CD4-positive, alpha-beta T cell (primary cell): ENCODE results near the gene USP6NL. TPM values are rescaled to one million over a fixed set of nuclear protein-coding genes. Genes with fewer than 3 reads are reported as not detected.

Experiments used
- ATAC-seq: fragments of 200-7000 bp; cut with Tn5 transposase; one replicate; pipeline ENCODE4 v1.10.0; 2022; ENCODE audit warnings: mild to moderate bottlenecking; ENCODE audit not compliant: poor library complexity
- CTCF ChIA-PET: fragments of 350-600 bp; sonication (Branson Sonifier 250); formaldehyde crosslinking; loops from one replicate; lab custom pipeline; 2021; ENCODE audit warnings: antibody characterized with exemption, inconsistent platforms; lab: Charles Lee
- POLR2A ChIA-PET: fragments of 350-600 bp; sonication (Branson Sonifier 250); formaldehyde crosslinking; loops from one replicate; lab custom pipeline; 2021; ENCODE audit warnings: antibody characterized with exemption, inconsistent platforms; lab: Charles Lee
- DNase-seq, 14 experiments: peaks; one replicate each; pipeline ENCODE4 v3.0.0-alpha.2; 2013 to 2020; ENCODE audit warnings: mixed read lengths in 2 of 14
- H3K27ac ChIP-seq, 2 donors: one replicate each; pipeline versions ENCODE4 v1.5.1 to v1.7.0; 2013; ENCODE audit warnings: low read length in 2 of 2, low read depth in 1 of 2, mild to moderate bottlenecking in 1 of 2
- H3K27me3 ChIP-seq, 2 experiments: 1 replicate in 1 of 2; 2 replicates in 1 of 2; pipeline versions ENCODE4 v1.6.1 to v1.7.0; 2013; ENCODE audit warnings: low read length in 2 of 2, control low read depth in 1 of 2, mild to moderate bottlenecking in 1 of 2, moderate library complexity in 1 of 2; ENCODE audit not compliant: insufficient read depth in 2 of 2, control insufficient read depth in 1 of 2
- H3K36me3 ChIP-seq: one replicate; pipeline ENCODE4 v1.6.1; 2013; ENCODE audit warnings: low read length, control low read depth; ENCODE audit not compliant: insufficient read depth
- H3K4me1 ChIP-seq: one replicate; pipeline ENCODE4 v1.6.1; 2013; ENCODE audit warnings: low read length, control low read depth; ENCODE audit not compliant: insufficient read depth
- H3K4me3 ChIP-seq: one replicate; pipeline ENCODE4 v1.5.1; 2013; ENCODE audit warnings: mild to moderate bottlenecking, low read length, moderate library complexity
- H3K9me3 ChIP-seq, 2 experiments: 1 replicate in 1 of 2; 2 replicates in 1 of 2; pipeline versions ENCODE4 v1.6.1 to v1.7.0; 2013; ENCODE audit warnings: low read length in 2 of 2, mild to moderate bottlenecking in 2 of 2, control low read depth in 1 of 2, moderate library complexity in 1 of 2; ENCODE audit not compliant: control insufficient read depth in 1 of 2, insufficient read depth in 1 of 2
- H3K27ac Mint-ChIP-seq: one replicate; pipeline ENCODE4 v1.8.0; 2020; ENCODE audit warnings: mixed read lengths
- H3K27me3 Mint-ChIP-seq: one replicate; pipeline ENCODE4 v1.8.0; 2021; ENCODE audit warnings: mixed read lengths
- H3K36me3 Mint-ChIP-seq: one replicate; pipeline ENCODE4 v1.8.0; 2021; ENCODE audit warnings: low read depth, mixed read lengths
- H3K4me1 Mint-ChIP-seq: one replicate; pipeline ENCODE4 v1.8.0; 2021; ENCODE audit warnings: low read depth, mixed read lengths
- H3K4me3 Mint-ChIP-seq: one replicate; pipeline ENCODE4 v1.8.0; 2020; ENCODE audit warnings: mild to moderate bottlenecking, mixed read lengths
- H3K9me3 Mint-ChIP-seq: one replicate; pipeline ENCODE4 v1.8.0; 2020; ENCODE audit warnings: mixed read lengths
- intact Hi-C, 2 experiments: fragments of 100-400 bp; cut with DNase I in 1 of 2; cut with micrococcal nuclease in 1 of 2; formaldehyde crosslinking; loops; one replicate each; pipeline versions ENCODE4 v1.15.1 to v1.9.0; 2023 to 2025; cut with DNase I, micrococcal nuclease
- total RNA-seq, 174 experiments: library from RNA in 2 of 174; stranded (reverse) in 2 of 174; gene quantifications; one replicate each; pipeline ENCODE4 v1.2.3 and lab custom pipeline; 2021 to 2026
- TF ChIP-seq, protein P1 (sequence below): fragments of 200-600 bp; IDR thresholded peaks from one replicate; pipeline ENCODE4 v1.8.0; 2022; ENCODE audit warnings: antibody characterized with exemption, mild to moderate bottlenecking

USP6NL gene
- total RNA-seq, 2 experiments from 2014 or later, result 5.2 to 5.6 TPM

DNA sequence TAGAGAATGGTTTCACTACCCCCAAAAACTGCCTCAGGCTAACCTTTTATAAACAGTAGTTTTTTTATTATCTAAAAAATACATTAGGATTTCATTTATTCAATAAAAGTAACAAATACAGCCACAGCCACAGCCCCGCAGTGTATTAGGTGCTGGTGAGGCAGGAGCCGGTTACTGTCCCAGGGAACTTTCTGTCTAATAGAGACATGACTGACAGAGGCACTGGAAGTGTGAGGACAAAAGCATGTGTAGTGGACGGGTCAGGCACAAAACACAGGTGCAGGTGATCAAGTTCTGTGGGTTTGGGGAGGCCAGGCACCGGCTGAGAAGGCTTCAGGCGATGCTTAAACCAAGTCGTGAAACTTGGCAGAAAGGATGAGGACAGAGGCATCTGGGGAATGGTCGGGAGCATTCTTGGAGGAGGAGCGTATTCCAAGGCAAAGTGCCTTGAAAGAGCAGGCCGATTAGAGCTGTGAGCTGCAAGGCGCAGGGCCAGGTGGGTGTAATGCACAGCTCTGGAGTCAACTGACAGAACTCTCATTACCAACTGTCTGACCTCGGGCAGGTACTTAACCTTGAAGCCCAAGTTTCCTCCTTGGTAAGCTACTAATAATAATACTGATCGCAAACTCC, 138.2 kb downstream of the USP6NL start:
- H3K27ac ChIP-seq, result no peak overlapping the region
- no peak overlapping the region for H3K4me3 ChIP-seq
- Mint-ChIP-seq H3K4me1 (no peaks in the 10 kb centered on the region), H3K27me3 (no peaks in the 10 kb centered on the region), H3K27ac (no peak overlapping the region), H3K36me3 (no peaks in the 10 kb centered on the region), H3K4me3 (no peak overlapping the region), H3K9me3 (no peaks in the 10 kb centered on the region)
- intact Hi-C loops, result loop anchor here (5.0 to 10.0 kb wide), 4 partner anchors 141 to 358 kb away; no protein-coding TSS in a partner anchor
- no peaks in the 10 kb centered on the region for H3K36me3 ChIP-seq
- H3K9me3 ChIP-seq, result no peaks in the 10 kb centered on the region
- H3K4me1 ChIP-seq, result peaks cover 3% of the 10 kb centered on the region
- DNase-seq, result no peak
- TF ChIP-seq, protein P1, sequence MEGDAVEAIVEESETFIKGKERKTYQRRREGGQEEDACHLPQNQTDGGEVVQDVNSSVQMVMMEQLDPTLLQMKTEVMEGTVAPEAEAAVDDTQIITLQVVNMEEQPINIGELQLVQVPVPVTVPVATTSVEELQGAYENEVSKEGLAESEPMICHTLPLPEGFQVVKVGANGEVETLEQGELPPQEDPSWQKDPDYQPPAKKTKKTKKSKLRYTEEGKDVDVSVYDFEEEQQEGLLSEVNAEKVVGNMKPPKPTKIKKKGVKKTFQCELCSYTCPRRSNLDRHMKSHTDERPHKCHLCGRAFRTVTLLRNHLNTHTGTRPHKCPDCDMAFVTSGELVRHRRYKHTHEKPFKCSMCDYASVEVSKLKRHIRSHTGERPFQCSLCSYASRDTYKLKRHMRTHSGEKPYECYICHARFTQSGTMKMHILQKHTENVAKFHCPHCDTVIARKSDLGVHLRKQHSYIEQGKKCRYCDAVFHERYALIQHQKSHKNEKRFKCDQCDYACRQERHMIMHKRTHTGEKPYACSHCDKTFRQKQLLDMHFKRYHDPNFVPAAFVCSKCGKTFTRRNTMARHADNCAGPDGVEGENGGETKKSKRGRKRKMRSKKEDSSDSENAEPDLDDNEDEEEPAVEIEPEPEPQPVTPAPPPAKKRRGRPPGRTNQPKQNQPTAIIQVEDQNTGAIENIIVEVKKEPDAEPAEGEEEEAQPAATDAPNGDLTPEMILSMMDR, result no peak
- CTCF ChIA-PET, result no interaction called here
- H3K27me3 ChIP-seq, result no peaks in the 10 kb centered on the region
- POLR2A ChIA-PET, result no interaction called here
- ATAC-seq, result no peak

GRCh38 chr10:11472158-11472753, 139.2 kb downstream of the USP6NL start:
- DNase-seq (peak; percentile 52 to 82 (median 68)), ATAC-seq (peak; percentile 98)
- CTCF ChIA-PET, result no interaction called here
- no peaks in the 10 kb centered on the region for H3K27me3 ChIP-seq
- no peak overlapping the region for H3K4me3 Mint-ChIP-seq
- H3K36me3 Mint-ChIP-seq, result no peaks in the 10 kb centered on the region
- H3K9me3 Mint-ChIP-seq, result no peaks in the 10 kb centered on the region
- H3K4me1 Mint-ChIP-seq, result no peaks in the 10 kb centered on the region
- no peak overlapping the region for H3K27ac ChIP-seq
- intact Hi-C loops, result loop anchor here (1.0 to 10.0 kb wide), 5 partner anchors 140 to 359 kb away; no protein-coding TSS in a partner anchor
- H3K4me3 ChIP-seq, result no peak overlapping the region
- no peaks in the 10 kb centered on the region for H3K27me3 Mint-ChIP-seq
- H3K36me3 ChIP-seq, result no peaks in the 10 kb centered on the region
- TF ChIP-seq, protein P1, result peak; percentile 95
- no peaks in the 10 kb centered on the region for H3K9me3 ChIP-seq
- H3K4me1 ChIP-seq, result peaks cover 3% of the 10 kb centered on the region
- POLR2A ChIA-PET, result no interaction called here
- no peak overlapping the region for H3K27ac Mint-ChIP-seq

DNA sequence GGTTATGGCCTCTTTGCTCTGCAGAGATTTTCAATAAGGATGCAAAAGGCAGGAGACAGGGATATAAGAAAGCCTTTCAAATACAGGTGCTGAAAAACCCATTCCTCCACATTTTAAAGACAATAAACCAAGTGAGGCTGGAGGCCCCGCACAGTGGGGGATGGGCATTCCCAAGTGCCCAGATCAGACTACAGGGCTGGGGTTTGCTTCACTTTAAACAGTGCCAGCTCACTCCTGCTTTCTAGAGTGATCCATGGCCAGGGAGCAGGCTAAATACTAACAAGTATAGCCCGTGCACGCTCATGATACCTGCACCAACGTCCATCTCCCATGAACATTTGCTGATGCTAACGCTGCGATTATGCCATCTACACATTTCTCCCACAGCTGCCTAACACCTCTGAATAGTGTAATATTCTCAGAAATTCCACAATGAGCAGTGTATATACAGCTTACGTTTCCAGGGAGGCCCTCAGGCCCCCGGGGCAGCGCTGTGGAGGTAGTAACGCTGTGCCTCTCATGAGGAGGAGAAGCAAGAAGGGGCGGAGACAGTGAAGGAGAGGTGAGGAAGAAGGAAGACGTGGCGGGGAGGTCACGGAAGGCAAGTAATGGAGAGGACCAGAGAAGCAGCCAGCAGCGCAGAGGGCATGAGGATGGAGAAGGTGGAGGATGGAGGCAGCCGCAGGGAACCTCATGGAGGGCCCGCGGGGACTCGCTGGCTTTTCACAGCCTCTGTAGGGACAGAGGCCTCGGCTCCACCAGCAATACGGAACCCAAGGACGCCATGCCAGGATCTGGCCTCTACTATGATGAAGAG, 141.7 kb downstream of the USP6NL start:
- H3K4me3 ChIP-seq, result no peak overlapping the region
- ChIA-PET CTCF (no interaction called here), POLR2A (no interaction called here)
- DNase-seq, result no peak
- ATAC-seq, result no peak
- no peaks in the 10 kb centered on the region for H3K9me3 ChIP-seq
- no peaks in the 10 kb centered on the region for H3K27me3 ChIP-seq
- Mint-ChIP-seq H3K4me1 (peaks cover 4% of the 10 kb centered on the region), H3K27ac (no peak overlapping the region), H3K36me3 (no peaks in the 10 kb centered on the region), H3K9me3 (no peaks in the 10 kb centered on the region), H3K4me3 (no peak overlapping the region), H3K27me3 (no peaks in the 10 kb centered on the region)
- H3K27ac ChIP-seq, result no peak overlapping the region
- TF ChIP-seq, protein P1, result no peak
- no peaks in the 10 kb centered on the region for H3K36me3 ChIP-seq
- intact Hi-C loops, result loop anchor here (5.0 to 10.0 kb wide), 4 partner anchors 137 to 355 kb away; no protein-coding TSS in a partner anchor
- H3K4me1 ChIP-seq, result peaks cover 3% of the 10 kb centered on the region
